ENCODE measurements around the gene SSX2IP. TPM values are rescaled to one million over a fixed set of nuclear protein-coding genes. Genes with fewer than 3 reads are reported as not detected.

SSX2IP gene
- total RNA-seq, 2 donors from 2014 or later, result 10.7 to 25.2 TPM

DNA sequence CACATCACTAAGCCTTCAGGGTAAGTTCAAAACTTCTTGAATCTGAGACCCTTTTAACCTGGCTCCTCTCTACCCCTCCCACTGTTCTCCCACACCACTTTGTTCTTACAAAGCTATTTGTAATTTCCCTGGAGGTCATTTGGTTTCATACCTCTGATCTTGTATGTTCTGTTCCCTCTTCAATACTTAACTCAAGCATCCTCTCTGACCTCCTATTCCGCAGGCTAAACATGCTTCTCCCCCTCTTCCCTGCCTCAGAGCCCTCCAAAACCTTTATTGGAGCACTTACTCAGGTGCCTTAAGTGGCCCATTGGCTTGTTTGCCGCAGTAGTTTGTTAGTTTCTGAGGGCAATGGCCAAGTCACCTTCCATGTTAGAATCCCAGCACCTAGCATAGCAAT, 54.8 kb downstream of the SSX2IP start:
- no peaks in the 10 kb centered on the region for H3K4me1 ChIP-seq (replicated peaks)
- TF ChIP-seq POLR2AphosphoS5 (IDR thresholded peaks at IDR 0.05), result no peak
- TF ChIP-seq, protein P1, sequence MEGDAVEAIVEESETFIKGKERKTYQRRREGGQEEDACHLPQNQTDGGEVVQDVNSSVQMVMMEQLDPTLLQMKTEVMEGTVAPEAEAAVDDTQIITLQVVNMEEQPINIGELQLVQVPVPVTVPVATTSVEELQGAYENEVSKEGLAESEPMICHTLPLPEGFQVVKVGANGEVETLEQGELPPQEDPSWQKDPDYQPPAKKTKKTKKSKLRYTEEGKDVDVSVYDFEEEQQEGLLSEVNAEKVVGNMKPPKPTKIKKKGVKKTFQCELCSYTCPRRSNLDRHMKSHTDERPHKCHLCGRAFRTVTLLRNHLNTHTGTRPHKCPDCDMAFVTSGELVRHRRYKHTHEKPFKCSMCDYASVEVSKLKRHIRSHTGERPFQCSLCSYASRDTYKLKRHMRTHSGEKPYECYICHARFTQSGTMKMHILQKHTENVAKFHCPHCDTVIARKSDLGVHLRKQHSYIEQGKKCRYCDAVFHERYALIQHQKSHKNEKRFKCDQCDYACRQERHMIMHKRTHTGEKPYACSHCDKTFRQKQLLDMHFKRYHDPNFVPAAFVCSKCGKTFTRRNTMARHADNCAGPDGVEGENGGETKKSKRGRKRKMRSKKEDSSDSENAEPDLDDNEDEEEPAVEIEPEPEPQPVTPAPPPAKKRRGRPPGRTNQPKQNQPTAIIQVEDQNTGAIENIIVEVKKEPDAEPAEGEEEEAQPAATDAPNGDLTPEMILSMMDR (IDR thresholded peaks at IDR 0.05), result no peak
- 98% methylated on average over 2 of the region's 2 CpGs for WGBS
- H3K36me3 ChIP-seq, result no peaks in the 10 kb centered on the region
- H3K9me3 ChIP-seq, result no peaks in the 10 kb centered on the region
- H3K27me3 ChIP-seq (replicated peaks; ENCODE audit: insufficient read depth), result no peaks in the 10 kb centered on the region
- no peak overlapping the region for H3K27ac ChIP-seq
- intact Hi-C loops (cut with DNase I), result no loop called here
- H3K4me3 ChIP-seq, result no peak overlapping the region
- no peak for DNase-seq (ENCODE audit: low spot score)

DNA sequence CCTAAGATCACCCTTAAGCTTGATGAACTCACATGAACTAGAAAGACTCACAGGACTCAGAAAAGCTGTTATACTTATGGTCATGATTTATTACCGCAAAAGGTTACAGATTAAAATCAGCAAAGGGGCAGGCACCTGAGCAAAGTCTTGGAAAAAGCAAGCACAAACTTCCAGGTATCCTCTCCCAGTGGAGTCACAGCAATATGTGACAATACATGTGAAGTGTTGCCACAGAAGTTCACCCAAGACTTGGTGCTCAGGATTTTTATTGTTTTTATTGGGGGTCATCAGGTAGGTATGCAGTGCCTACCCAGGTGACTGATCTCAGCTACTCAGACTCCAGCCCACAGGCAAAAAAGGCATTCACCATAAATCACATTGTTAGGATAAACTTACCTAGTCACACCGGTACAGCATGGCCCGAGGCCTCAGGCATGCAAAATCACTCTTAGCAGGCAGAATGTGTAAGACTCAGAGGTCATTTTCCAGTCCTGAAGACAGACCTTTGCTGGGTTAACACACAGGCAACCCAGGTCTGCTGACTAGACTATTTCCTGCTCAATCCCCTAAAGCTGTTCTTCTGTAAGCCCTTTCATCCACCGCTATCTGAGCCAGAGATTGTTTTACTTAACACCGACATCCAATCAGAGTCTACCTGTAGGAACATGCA, 55.6 kb downstream of the SSX2IP start:
- Histone ChIP-seq H3K4me3 (no peak overlapping the region), H3K9me3 (no peaks in the 10 kb centered on the region), H3K27me3 (replicated peaks; ENCODE audit: insufficient read depth) (no peaks in the 10 kb centered on the region), H3K4me1 (replicated peaks) (no peaks in the 10 kb centered on the region), H3K36me3 (no peaks in the 10 kb centered on the region), H3K27ac (no peak overlapping the region)
- intact Hi-C loops (cut with DNase I), result no loop called here
- DNase-seq (ENCODE audit: low spot score), result no peak
- WGBS, result 41% methylated on average over 5 of the region's 5 CpGs
- TF ChIP-seq POLR2AphosphoS5 (IDR thresholded peaks at IDR 0.05), result no peak
- TF ChIP-seq, protein P1 (IDR thresholded peaks at IDR 0.05), result no peak
- no peak for TF ChIP-seq POLR2A (IDR thresholded peaks at IDR 0.05)

DNA sequence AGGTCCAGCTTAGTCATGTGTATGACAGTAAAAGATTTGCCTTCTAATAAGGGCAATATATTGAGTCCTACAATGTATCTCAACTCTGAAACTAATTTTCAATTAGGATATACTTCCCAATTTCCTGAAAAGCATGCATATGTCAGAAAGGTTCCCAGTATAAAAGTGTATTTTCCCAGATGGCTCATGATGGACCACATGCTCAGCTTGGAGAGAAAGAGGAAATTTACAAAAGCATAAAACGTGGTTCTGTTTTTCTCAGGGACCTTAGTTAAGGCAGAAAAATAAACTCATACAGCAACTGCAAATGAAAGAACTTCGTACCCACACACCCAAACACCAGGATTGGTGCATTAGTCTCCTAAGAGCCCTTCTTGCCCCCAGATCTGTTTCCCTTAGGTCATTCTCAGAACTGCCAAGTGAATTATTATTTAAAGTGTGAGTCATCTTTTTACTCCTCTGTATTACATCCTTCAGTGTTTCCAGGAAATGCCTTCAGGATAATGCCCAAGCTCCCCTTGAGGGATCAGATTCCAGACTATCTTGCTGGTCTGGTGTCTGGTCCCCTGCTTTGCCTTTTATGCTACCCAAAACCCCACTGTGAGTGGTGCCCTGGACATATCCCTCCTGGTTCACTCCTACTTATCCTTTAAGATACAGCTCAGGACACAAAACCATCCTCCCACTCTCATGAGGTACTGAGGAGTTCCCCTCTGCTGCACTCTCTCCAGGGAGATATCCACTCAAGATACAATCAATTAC, 57.4 kb downstream of the SSX2IP start:
- no peak overlapping the region for H3K4me3 ChIP-seq
- WGBS, result 77% methylated on average over 2 of the region's 2 CpGs
- H3K36me3 ChIP-seq, result no peaks in the 10 kb centered on the region
- H3K4me1 ChIP-seq (replicated peaks), result no peaks in the 10 kb centered on the region
- no peaks in the 10 kb centered on the region for H3K9me3 ChIP-seq
- TF ChIP-seq, protein P1 (IDR thresholded peaks at IDR 0.05), result no peak
- H3K27ac ChIP-seq, result no peak overlapping the region
- DNase-seq (ENCODE audit: low spot score), result no peak
- H3K27me3 ChIP-seq (replicated peaks; ENCODE audit: insufficient read depth), result no peaks in the 10 kb centered on the region
- intact Hi-C loops (cut with DNase I), result no loop called here

DNA sequence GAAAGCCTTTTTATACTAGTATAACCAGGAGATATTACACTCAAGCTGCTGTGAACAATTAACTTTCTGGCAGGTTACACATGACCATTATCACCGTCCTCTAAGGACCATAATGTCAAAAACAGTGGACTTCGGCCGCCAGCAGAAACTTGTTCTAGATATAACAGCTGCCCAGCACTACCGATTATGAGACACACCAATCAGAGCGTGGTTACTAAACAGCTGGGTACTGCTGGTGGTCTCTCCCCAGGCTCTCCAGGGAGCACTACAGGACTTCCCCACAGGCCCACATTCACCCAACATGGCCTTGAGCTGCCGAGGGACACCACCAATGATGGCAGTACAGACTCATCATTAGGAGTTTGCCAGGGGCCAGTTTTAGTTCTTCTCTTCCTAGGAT, 58.1 kb downstream of the SSX2IP start:
- Histone ChIP-seq H3K4me3 (no peak overlapping the region), H3K9me3 (no peaks in the 10 kb centered on the region), H3K36me3 (no peaks in the 10 kb centered on the region), H3K27me3 (replicated peaks; ENCODE audit: insufficient read depth) (no peaks in the 10 kb centered on the region), H3K4me1 (replicated peaks) (no peaks in the 10 kb centered on the region), H3K27ac (no peak overlapping the region)
- 77% methylated on average over 6 of the region's 6 CpGs for WGBS
- DNase-seq (ENCODE audit: low spot score), result no peak
- intact Hi-C loops (cut with DNase I), result no loop called here
- TF ChIP-seq, protein P1 (IDR thresholded peaks at IDR 0.05), result no peak
- TF ChIP-seq POLR2A (IDR thresholded peaks at IDR 0.05) (no peak), POLR2AphosphoS5 (IDR thresholded peaks at IDR 0.05) (no peak)

DNA sequence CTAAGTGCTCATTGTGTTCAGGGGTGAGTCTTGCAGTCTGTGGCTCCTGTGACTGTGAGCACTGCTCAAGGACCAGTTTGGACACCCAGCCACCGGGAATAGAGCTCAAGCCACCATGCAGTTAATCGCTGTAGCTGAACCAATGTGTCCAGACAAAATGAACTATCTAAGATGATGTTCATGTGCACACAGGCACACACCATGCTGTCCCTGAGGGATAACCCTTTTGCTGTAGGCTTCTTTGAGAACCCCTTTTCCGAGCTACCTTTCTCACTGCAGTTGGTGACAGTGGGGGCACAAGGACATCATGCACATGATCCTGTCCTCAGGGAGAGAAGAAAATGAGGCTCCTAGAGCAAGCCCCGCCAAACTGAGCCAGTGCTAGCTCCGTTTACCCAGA, 65.4 kb downstream of the SSX2IP start:
- no peaks in the 10 kb centered on the region for H3K36me3 ChIP-seq
- intact Hi-C loops (cut with DNase I), result loop anchor here (10.0 kb wide), 1 partner anchor 130 kb away; no protein-coding TSS in a partner anchor
- 91% methylated on average over 5 of the region's 5 CpGs for WGBS
- no peak overlapping the region for H3K27ac ChIP-seq
- no peak for DNase-seq (ENCODE audit: low spot score)
- H3K9me3 ChIP-seq, result no peaks in the 10 kb centered on the region
- no peak overlapping the region for H3K4me3 ChIP-seq
- TF ChIP-seq POLR2AphosphoS5 (IDR thresholded peaks at IDR 0.05) (no peak), POLR2A (IDR thresholded peaks at IDR 0.05) (no peak)
- TF ChIP-seq, protein P1 (IDR thresholded peaks at IDR 0.05), result no peak
- H3K4me1 ChIP-seq (replicated peaks), result no peaks in the 10 kb centered on the region
- no peaks in the 10 kb centered on the region for H3K27me3 ChIP-seq (replicated peaks; ENCODE audit: insufficient read depth)

Measured in prostate gland (tissue), 2 donors.